ENCODE data around the gene RBFA. TPM values are rescaled to one million over a fixed set of nuclear protein-coding genes. Genes with fewer than 3 reads are reported as not detected.

Gene RBFA
- total RNA-seq, 4 donors from 2014 or later: 18.2 to 54.7 (median 30.8) TPM

DNA sequence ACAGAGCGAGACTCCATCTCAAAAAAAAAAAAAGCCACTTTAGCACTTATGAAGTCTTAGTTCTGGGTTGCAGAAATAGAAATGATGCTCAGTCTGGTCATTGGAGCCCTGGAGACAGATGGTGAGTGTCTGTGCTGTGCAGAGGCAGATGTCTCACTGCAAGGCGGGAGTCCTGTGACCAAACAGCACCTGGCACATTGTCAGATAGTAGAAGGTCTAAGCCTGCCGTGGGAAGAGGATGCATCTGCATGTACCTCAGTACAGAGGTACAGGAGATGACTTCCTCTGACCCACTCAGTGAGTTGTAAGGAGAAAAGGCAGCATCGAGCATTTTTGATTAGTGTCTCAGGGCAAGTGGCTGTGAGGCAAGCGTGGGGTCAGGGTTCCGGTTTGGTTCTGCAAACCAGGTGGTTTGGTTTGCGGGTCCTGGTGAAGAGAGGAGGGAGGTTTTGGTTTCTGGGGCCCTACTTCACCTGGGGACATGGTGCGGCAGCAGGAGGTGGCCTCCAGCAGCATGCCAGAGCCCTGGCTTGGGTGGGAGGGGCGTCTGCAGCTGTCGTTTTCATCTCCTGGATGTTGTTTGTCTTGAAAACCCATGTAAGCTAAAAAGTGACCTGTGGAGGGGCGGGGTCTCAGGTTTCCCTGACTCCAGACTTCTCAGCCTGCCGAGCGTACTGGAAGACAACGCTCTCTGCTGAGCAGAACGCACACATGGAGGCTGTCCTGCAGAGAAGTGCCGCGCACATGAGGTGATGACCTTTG lies 3.8 kb downstream of the RBFA start:
- DNase-seq: no peak
- Histone ChIP-seq H3K9me3 (no peaks in the 10 kb centered on the region), H3K4me1 (peaks cover 0 to 4% of the 10 kb centered on the region in 2 donors), H3K27me3 (no peaks in the 10 kb centered on the region), H3K36me3 (no peaks in the 10 kb centered on the region), H3K4me3 (no peak overlapping the region), H3K27ac (no peak overlapping the region)
- intact Hi-C loops (cut with DNase I; ENCODE audit: low total_unique reads): no loop called here
- no peak for TF ChIP-seq POLR2A (IDR thresholded peaks at IDR 0.05)

DNA sequence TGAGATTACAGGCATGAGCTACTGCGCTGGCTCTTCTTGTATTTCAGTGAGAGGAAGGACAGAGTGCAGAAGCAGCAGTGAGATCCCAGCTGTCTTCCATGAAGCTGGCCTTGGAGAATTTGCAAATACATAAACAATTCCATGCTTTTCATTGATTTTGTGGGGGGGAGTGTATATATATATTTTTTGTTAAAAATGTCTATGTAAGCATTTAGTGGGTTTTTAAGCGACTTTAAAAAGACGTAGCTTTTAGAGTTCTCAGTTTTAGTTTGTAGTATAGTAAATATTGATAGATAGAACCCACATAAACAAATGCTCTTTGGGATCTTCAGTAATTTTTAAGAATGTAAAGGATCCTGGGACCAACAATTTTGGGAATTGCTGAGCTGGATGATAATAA lies 6.3 kb downstream of the RBFA start:
- no peak for DNase-seq
- H3K27ac ChIP-seq: no peak overlapping the region
- no peak for TF ChIP-seq POLR2A (IDR thresholded peaks at IDR 0.05)
- TF ChIP-seq, protein P1, sequence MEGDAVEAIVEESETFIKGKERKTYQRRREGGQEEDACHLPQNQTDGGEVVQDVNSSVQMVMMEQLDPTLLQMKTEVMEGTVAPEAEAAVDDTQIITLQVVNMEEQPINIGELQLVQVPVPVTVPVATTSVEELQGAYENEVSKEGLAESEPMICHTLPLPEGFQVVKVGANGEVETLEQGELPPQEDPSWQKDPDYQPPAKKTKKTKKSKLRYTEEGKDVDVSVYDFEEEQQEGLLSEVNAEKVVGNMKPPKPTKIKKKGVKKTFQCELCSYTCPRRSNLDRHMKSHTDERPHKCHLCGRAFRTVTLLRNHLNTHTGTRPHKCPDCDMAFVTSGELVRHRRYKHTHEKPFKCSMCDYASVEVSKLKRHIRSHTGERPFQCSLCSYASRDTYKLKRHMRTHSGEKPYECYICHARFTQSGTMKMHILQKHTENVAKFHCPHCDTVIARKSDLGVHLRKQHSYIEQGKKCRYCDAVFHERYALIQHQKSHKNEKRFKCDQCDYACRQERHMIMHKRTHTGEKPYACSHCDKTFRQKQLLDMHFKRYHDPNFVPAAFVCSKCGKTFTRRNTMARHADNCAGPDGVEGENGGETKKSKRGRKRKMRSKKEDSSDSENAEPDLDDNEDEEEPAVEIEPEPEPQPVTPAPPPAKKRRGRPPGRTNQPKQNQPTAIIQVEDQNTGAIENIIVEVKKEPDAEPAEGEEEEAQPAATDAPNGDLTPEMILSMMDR (IDR thresholded peaks at IDR 0.05): no peak
- H3K4me1 ChIP-seq: peaks cover 0 to under 1% of the 10 kb centered on the region in 2 donors
- intact Hi-C loops (cut with DNase I; ENCODE audit: low total_unique reads): no loop called here
- no peaks in the 10 kb centered on the region for H3K27me3 ChIP-seq
- H3K9me3 ChIP-seq: no peaks in the 10 kb centered on the region
- no peaks in the 10 kb centered on the region for H3K36me3 ChIP-seq
- no peak overlapping the region for H3K4me3 ChIP-seq

DNA sequence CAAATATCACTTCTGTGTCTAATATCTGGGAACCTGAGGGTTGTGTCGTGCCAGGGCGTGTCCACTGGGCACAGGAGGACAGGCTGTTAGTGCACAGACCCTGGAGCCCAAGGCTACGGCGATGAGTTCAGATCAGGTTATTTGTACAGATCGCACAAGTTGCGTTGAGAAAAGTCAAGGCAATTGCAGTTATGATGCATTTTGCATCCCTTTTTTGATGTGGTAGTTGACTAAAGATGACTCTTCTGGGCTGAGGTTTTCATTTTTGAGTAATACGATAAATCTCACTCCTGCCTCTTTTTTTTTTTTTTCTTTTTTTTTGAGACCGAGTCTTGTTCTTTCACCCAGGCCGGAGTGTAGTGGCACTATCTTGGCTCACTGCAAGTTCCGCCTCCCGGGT lies 7.2 kb downstream of the RBFA start:
- Histone ChIP-seq H3K36me3 (no peaks in the 10 kb centered on the region), H3K27ac (no peak overlapping the region), H3K4me1 (no peaks in the 10 kb centered on the region), H3K27me3 (no peaks in the 10 kb centered on the region), H3K4me3 (no peak overlapping the region), H3K9me3 (no peaks in the 10 kb centered on the region)
- TF ChIP-seq, protein P1 (IDR thresholded peaks at IDR 0.05): no peak
- TF ChIP-seq POLR2A (IDR thresholded peaks at IDR 0.05): no peak
- intact Hi-C loops (cut with DNase I; ENCODE audit: low total_unique reads): no loop called here
- no peak for DNase-seq

DNA sequence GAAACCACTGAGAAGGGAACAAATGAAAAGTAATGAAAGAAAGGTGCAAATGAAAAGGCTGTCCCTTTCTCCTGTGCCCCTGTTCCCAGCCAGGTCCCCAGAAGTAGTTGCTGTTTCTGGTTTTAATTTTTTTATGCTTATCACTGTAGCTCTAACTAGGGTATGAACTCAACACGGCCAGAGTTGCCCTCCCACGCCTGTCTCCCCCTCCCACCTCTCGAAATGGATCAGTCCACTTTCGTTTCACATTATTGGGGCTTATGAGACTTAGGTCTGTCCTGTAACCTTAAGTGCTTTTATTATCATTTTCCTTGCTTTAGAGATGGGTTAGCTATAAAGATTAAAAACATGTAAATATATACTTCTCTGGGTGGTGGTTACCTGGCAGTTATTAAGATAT lies 8.6 kb downstream of the RBFA start:
- no peaks in the 10 kb centered on the region for H3K36me3 ChIP-seq
- intact Hi-C loops (cut with DNase I; ENCODE audit: low total_unique reads): no loop called here
- H3K27me3 ChIP-seq: no peaks in the 10 kb centered on the region
- H3K9me3 ChIP-seq: no peaks in the 10 kb centered on the region
- H3K4me1 ChIP-seq: no peaks in the 10 kb centered on the region
- DNase-seq: no peak
- TF ChIP-seq POLR2A (IDR thresholded peaks at IDR 0.05): no peak
- TF ChIP-seq, protein P1 (IDR thresholded peaks at IDR 0.05): no peak
- H3K27ac ChIP-seq: no peak overlapping the region
- no peak overlapping the region for H3K4me3 ChIP-seq

DNA sequence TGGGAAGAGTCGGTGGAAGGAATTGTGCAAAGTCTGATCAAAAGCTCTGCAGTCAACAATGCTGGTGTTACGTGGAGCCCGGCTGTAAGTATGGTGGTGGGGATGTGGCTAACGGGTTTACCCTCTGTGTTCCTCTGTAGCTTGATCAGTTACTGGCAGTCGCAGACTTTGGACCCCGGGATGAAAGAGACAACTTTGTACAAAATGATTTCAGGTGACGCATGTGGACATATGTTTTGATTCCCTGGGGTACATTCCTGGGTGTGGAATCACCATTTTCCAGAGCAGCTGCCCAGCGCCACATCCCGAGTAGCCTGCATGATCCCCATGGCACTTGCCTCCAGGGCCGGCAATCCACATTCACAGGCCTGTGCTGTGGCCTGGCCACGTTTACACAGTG lies 9.8 kb downstream of the RBFA start:
- no peak for DNase-seq
- no peaks in the 10 kb centered on the region for H3K27me3 ChIP-seq
- no peaks in the 10 kb centered on the region for H3K4me1 ChIP-seq
- TF ChIP-seq, protein P1 (IDR thresholded peaks at IDR 0.05): no peak
- TF ChIP-seq POLR2A (IDR thresholded peaks at IDR 0.05): no peak
- H3K4me3 ChIP-seq: no peak overlapping the region
- no peak overlapping the region for H3K27ac ChIP-seq
- intact Hi-C loops (cut with DNase I; ENCODE audit: low total_unique reads): no loop called here
- no peaks in the 10 kb centered on the region for H3K36me3 ChIP-seq
- no peaks in the 10 kb centered on the region for H3K9me3 ChIP-seq

All from uterus (tissue), 4 donors.